ENCODE data around the gene HS1BP3. TPM values are rescaled to one million over a fixed set of nuclear protein-coding genes. Genes with fewer than 3 reads are reported as not detected.

The HS1BP3 gene
- total RNA-seq, 1 donor from 2014 or later = 21.0 TPM

DNA sequence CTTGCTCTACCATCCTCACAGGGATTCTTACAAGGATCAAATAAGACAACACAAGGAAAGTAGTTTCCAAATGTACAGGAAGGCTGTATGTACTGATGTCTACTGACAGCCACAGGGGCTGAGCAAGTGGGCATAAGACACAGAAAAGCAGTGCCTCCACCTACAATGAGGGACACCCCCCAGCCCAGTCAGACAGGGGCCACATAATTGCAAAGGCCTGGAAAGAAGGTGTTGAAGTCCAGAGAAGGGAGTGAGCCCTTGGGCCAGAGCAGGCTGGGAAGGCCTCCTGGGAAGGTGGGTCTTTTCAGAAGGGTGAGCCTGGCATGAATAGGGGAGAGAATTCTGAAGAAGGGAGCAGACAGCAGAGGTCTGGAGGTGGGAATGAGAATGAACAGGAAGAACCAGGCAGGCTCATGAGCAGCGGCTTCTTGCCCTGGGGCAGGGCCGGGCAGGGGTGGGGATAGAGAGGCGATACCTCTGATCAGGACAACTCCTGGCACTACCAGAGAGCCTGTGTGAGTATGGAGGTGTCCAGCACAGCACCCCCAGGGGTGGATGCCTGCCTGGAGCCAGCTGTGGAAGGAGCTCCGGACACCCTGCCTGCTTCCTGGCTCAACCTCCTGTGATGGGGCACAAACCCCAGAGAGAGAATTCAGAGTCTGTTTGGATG lies 30.1 kb downstream of the HS1BP3 start:
- Mint-ChIP-seq H3K4me1 (ENCODE audit: low read depth, unreplicated experiment) (peaks cover 9% of the 10 kb centered on the region), H3K9me3 (ENCODE audit: unreplicated experiment) (no peaks in the 10 kb centered on the region), H3K36me3 (ENCODE audit: low read depth, unreplicated experiment) (peaks cover 12% of the 10 kb centered on the region), H3K27ac (ENCODE audit: unreplicated experiment) (peak overlapping the region; percentile 31), H3K4me3 (ENCODE audit: unreplicated experiment) (no peak overlapping the region), H3K27me3 (ENCODE audit: low read depth, unreplicated experiment) (peaks cover 2% of the 10 kb centered on the region)
- FAIRE-seq (no peak), DNase-seq (ENCODE audit: low read depth) (no peak)
- H3K36me3 ChIP-seq (ENCODE audit: insufficient read depth, low read length) = no peaks in the 10 kb centered on the region
- peaks cover 15% of the 10 kb centered on the region for H3K4me1 ChIP-seq (ENCODE audit: insufficient read depth, low read length)
- no peaks in the 10 kb centered on the region for H3K9me3 ChIP-seq (ENCODE audit: insufficient read depth, low read depth, low read length)
- H3K4me2 ChIP-seq (ENCODE audit: low read length) = no peak overlapping the region
- TF ChIP-seq, protein P1, sequence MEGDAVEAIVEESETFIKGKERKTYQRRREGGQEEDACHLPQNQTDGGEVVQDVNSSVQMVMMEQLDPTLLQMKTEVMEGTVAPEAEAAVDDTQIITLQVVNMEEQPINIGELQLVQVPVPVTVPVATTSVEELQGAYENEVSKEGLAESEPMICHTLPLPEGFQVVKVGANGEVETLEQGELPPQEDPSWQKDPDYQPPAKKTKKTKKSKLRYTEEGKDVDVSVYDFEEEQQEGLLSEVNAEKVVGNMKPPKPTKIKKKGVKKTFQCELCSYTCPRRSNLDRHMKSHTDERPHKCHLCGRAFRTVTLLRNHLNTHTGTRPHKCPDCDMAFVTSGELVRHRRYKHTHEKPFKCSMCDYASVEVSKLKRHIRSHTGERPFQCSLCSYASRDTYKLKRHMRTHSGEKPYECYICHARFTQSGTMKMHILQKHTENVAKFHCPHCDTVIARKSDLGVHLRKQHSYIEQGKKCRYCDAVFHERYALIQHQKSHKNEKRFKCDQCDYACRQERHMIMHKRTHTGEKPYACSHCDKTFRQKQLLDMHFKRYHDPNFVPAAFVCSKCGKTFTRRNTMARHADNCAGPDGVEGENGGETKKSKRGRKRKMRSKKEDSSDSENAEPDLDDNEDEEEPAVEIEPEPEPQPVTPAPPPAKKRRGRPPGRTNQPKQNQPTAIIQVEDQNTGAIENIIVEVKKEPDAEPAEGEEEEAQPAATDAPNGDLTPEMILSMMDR (IDR thresholded peaks at IDR 0.05; ENCODE audit: insufficient read depth, low read depth, low read length) = no peak
- TF ChIP-seq EZH2 (IDR thresholded peaks at IDR 0.05; ENCODE audit: insufficient read depth, low read length) = no peak
- H3K79me2 ChIP-seq (ENCODE audit: insufficient read depth, low read length) = no peaks in the 10 kb centered on the region
- H3K27me3 ChIP-seq (ENCODE audit: insufficient read depth, low read length) = no peaks in the 10 kb centered on the region
- no peaks in the 10 kb centered on the region for H4K20me1 ChIP-seq (ENCODE audit: insufficient read depth, low read length)
- no peak overlapping the region for H3K27ac ChIP-seq (ENCODE audit: low read depth, low read length)
- H3K4me3 ChIP-seq (ENCODE audit: insufficient read depth, low read depth, low read length) = no peak overlapping the region
- no peak overlapping the region for H2AFZ ChIP-seq (ENCODE audit: low read depth, low read length)
- H3K9ac ChIP-seq (ENCODE audit: low read length) = no peak overlapping the region

DNA sequence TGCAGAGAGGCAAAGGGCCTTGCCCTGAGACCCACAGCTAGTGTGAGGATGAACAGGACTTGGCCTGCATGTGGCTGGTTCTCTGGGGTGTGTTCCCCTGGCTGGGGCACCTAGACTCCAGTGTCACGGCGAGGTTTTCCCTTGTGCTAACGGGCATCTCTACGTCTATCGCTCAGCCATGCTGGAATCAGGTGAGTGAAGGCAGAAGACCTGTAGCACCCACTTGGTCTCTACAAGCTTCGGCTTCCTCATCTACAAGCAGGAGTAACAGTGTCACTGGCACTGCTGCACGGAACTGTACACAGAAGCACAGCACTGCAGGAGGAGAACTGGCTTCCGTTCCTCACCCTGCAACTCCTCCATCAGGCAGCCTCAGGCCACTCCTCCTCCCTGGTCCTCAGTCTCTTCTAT lies 30.6 kb downstream of the HS1BP3 start:
- Mint-ChIP-seq H3K27ac (ENCODE audit: unreplicated experiment) (peak overlapping the region; percentile 31), H3K36me3 (ENCODE audit: low read depth, unreplicated experiment) (peaks cover 12% of the 10 kb centered on the region), H3K9me3 (ENCODE audit: unreplicated experiment) (no peaks in the 10 kb centered on the region), H3K4me3 (ENCODE audit: unreplicated experiment) (no peak overlapping the region), H3K27me3 (ENCODE audit: low read depth, unreplicated experiment) (peaks cover 2% of the 10 kb centered on the region), H3K4me1 (ENCODE audit: low read depth, unreplicated experiment) (peaks cover 9% of the 10 kb centered on the region)
- Histone ChIP-seq H3K36me3 (ENCODE audit: insufficient read depth, low read length) (no peaks in the 10 kb centered on the region), H3K4me1 (ENCODE audit: insufficient read depth, low read length) (peaks cover 15% of the 10 kb centered on the region), H3K9me3 (ENCODE audit: insufficient read depth, low read depth, low read length) (no peaks in the 10 kb centered on the region), H3K79me2 (ENCODE audit: insufficient read depth, low read length) (no peaks in the 10 kb centered on the region), H3K4me3 (ENCODE audit: insufficient read depth, low read depth, low read length) (no peak overlapping the region), H3K4me2 (ENCODE audit: low read length) (no peak overlapping the region), H3K27ac (ENCODE audit: low read depth, low read length) (no peak overlapping the region), H3K27me3 (ENCODE audit: insufficient read depth, low read length) (no peaks in the 10 kb centered on the region), H4K20me1 (ENCODE audit: insufficient read depth, low read length) (no peaks in the 10 kb centered on the region), H3K9ac (ENCODE audit: low read length) (no peak overlapping the region), H2AFZ (ENCODE audit: low read depth, low read length) (no peak overlapping the region)
- DNase-seq (ENCODE audit: low read depth) = no peak
- no peak for FAIRE-seq
- no peak for TF ChIP-seq EZH2 (IDR thresholded peaks at IDR 0.05; ENCODE audit: insufficient read depth, low read length)
- TF ChIP-seq, protein P1 (IDR thresholded peaks at IDR 0.05; ENCODE audit: insufficient read depth, low read depth, low read length) = no peak

DNA sequence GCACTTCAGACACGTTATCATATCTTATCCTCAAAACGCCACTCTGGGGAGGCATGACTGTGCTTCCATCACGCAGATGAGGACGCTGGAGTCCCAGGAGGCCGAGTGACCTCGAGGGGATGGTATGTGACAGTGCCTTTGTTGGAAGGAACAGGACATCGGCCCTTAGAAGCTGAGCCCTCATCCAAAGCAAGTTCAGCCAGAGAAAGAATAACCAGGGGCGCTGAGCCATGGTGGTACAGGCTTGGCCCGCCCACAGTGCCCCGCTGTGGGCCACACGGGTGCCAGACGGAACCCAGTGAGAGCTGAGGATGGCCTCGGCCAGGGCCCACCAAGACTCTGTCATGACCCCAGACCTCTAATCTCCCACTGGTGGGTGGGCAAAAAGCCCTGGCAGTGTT lies 31.3 kb downstream of the HS1BP3 start:
- Histone ChIP-seq H3K79me2 (ENCODE audit: insufficient read depth, low read length) (no peaks in the 10 kb centered on the region), H3K9ac (ENCODE audit: low read length) (no peak overlapping the region), H3K9me3 (ENCODE audit: insufficient read depth, low read depth, low read length) (no peaks in the 10 kb centered on the region), H3K27ac (ENCODE audit: low read depth, low read length) (no peak overlapping the region), H3K36me3 (ENCODE audit: insufficient read depth, low read length) (no peaks in the 10 kb centered on the region), H4K20me1 (ENCODE audit: insufficient read depth, low read length) (no peaks in the 10 kb centered on the region), H2AFZ (ENCODE audit: low read depth, low read length) (no peak overlapping the region), H3K4me1 (ENCODE audit: insufficient read depth, low read length) (peaks cover 18% of the 10 kb centered on the region), H3K4me2 (ENCODE audit: low read length) (no peak overlapping the region), H3K4me3 (ENCODE audit: insufficient read depth, low read depth, low read length) (no peak overlapping the region), H3K27me3 (ENCODE audit: insufficient read depth, low read length) (no peaks in the 10 kb centered on the region)
- Mint-ChIP-seq H3K9me3 (ENCODE audit: unreplicated experiment) (no peaks in the 10 kb centered on the region), H3K4me3 (ENCODE audit: unreplicated experiment) (no peak overlapping the region), H3K36me3 (ENCODE audit: low read depth, unreplicated experiment) (peaks cover 12% of the 10 kb centered on the region), H3K4me1 (ENCODE audit: low read depth, unreplicated experiment) (peaks cover 10% of the 10 kb centered on the region), H3K27ac (ENCODE audit: unreplicated experiment) (no peak overlapping the region), H3K27me3 (ENCODE audit: low read depth, unreplicated experiment) (peaks cover 2% of the 10 kb centered on the region)
- DNase-seq (ENCODE audit: low read depth) (no peak), FAIRE-seq (no peak)
- TF ChIP-seq EZH2 (IDR thresholded peaks at IDR 0.05; ENCODE audit: insufficient read depth, low read length) = no peak
- TF ChIP-seq, protein P1 (IDR thresholded peaks at IDR 0.05; ENCODE audit: insufficient read depth, low read depth, low read length) = no peak

All from astrocyte (in vitro differentiated cells and primary cell).